ENCODE data around the gene PRUNE1.

Gene PRUNE1

GRCh38 chr1:151051356-151052009, 43.2 kb downstream of the PRUNE1 start:
- H3K27ac ChIP-seq (ENCODE audit: poor library complexity, severe bottlenecking), result peak overlapping the region; percentile 11
- H3K4me3 ChIP-seq (ENCODE audit: severe bottlenecking), result no peak overlapping the region
- no peaks in the 10 kb centered on the region for H3K9me3 ChIP-seq (ENCODE audit: severe bottlenecking)
- TF ChIP-seq CTCF (IDR thresholded peaks at IDR 0.05; ENCODE audit: poor library complexity, severe bottlenecking), result no peak
- H3K27me3 ChIP-seq (ENCODE audit: insufficient read depth, poor library complexity, severe bottlenecking), result no peaks in the 10 kb centered on the region
- peaks cover 52% of the 10 kb centered on the region for H3K36me3 ChIP-seq (ENCODE audit: low read depth)
- ATAC-seq (ENCODE audit: low read depth), result no peak
- H3K4me1 ChIP-seq (ENCODE audit: insufficient read depth, poor library complexity, severe bottlenecking), result peaks cover 15% of the 10 kb centered on the region
- DNase-seq (ENCODE audit: low spot score), result no peak

- Histone ChIP-seq H3K9me3 (ENCODE audit: severe bottlenecking) (no peaks in the 10 kb centered on the region), H3K27ac (ENCODE audit: poor library complexity, severe bottlenecking) (peak overlapping the region; percentile 90), H3K4me1 (ENCODE audit: insufficient read depth, poor library complexity, severe bottlenecking) (peaks cover 27% of the 10 kb centered on the region), H3K4me3 (ENCODE audit: severe bottlenecking) (no peak overlapping the region), H3K36me3 (ENCODE audit: low read depth) (peaks cover 72% of the 10 kb centered on the region), H3K27me3 (ENCODE audit: insufficient read depth, poor library complexity, severe bottlenecking) (no peaks in the 10 kb centered on the region)
- DNase-seq (ENCODE audit: low spot score) (no peak), ATAC-seq (ENCODE audit: low read depth) (no peak)
- no peak for TF ChIP-seq CTCF (IDR thresholded peaks at IDR 0.05; ENCODE audit: poor library complexity, severe bottlenecking)
Observed at GRCh38 chr1:151054971-151055547, 46.8 kb downstream of the PRUNE1 start.

GRCh38 chr1:151055581-151055980, 47.3 kb downstream of the PRUNE1 start:
- H3K4me3 ChIP-seq (ENCODE audit: severe bottlenecking), result no peak overlapping the region
- peaks cover 72% of the 10 kb centered on the region for H3K36me3 ChIP-seq (ENCODE audit: low read depth)
- TF ChIP-seq CTCF (IDR thresholded peaks at IDR 0.05; ENCODE audit: poor library complexity, severe bottlenecking), result no peak
- H3K4me1 ChIP-seq (ENCODE audit: insufficient read depth, poor library complexity, severe bottlenecking), result peaks cover 27% of the 10 kb centered on the region
- no peak for ATAC-seq (ENCODE audit: low read depth)
- H3K27me3 ChIP-seq (ENCODE audit: insufficient read depth, poor library complexity, severe bottlenecking), result no peaks in the 10 kb centered on the region
- no peak for DNase-seq (ENCODE audit: low spot score)
- H3K9me3 ChIP-seq (ENCODE audit: severe bottlenecking), result no peaks in the 10 kb centered on the region
- peak overlapping the region; percentile 90 for H3K27ac ChIP-seq (ENCODE audit: poor library complexity, severe bottlenecking)

GRCh38 chr1:151056149-151056548, 47.9 kb downstream of the PRUNE1 start:
- Histone ChIP-seq H3K27me3 (ENCODE audit: insufficient read depth, poor library complexity, severe bottlenecking) (no peaks in the 10 kb centered on the region), H3K9me3 (ENCODE audit: severe bottlenecking) (no peaks in the 10 kb centered on the region), H3K4me3 (ENCODE audit: severe bottlenecking) (no peak overlapping the region), H3K27ac (ENCODE audit: poor library complexity, severe bottlenecking) (peak overlapping the region; percentile 90), H3K36me3 (ENCODE audit: low read depth) (peaks cover 72% of the 10 kb centered on the region), H3K4me1 (ENCODE audit: insufficient read depth, poor library complexity, severe bottlenecking) (peaks cover 31% of the 10 kb centered on the region)
- DNase-seq (ENCODE audit: low spot score), result no peak
- TF ChIP-seq CTCF (IDR thresholded peaks at IDR 0.05; ENCODE audit: poor library complexity, severe bottlenecking), result no peak
- ATAC-seq (ENCODE audit: low read depth), result no peak

GRCh38 chr1:151058692-151059091, 50.4 kb downstream of the PRUNE1 start:
- Histone ChIP-seq H3K4me1 (ENCODE audit: insufficient read depth, poor library complexity, severe bottlenecking) (peaks cover 42% of the 10 kb centered on the region), H3K9me3 (ENCODE audit: severe bottlenecking) (no peaks in the 10 kb centered on the region), H3K27ac (ENCODE audit: poor library complexity, severe bottlenecking) (peak overlapping the region; percentile 90), H3K36me3 (ENCODE audit: low read depth) (peaks cover 48% of the 10 kb centered on the region), H3K4me3 (ENCODE audit: severe bottlenecking) (peak overlapping the region; percentile 68), H3K27me3 (ENCODE audit: insufficient read depth, poor library complexity, severe bottlenecking) (no peaks in the 10 kb centered on the region)
- peak; percentile 85 for DNase-seq (ENCODE audit: low spot score)
- ATAC-seq (ENCODE audit: low read depth), result peak; percentile 57
- no peak for TF ChIP-seq CTCF (IDR thresholded peaks at IDR 0.05; ENCODE audit: poor library complexity, severe bottlenecking)
